HTERT RPE-1 (cell line): ENCODE measurements around the gene PIGW.

Experiments
- in situ Hi-C: fragments of 300-500 bp; cut with MboI; formaldehyde crosslinking; loops from 4 replicates; pipeline ENCODE4 v1.14.3; 2020; ENCODE audit warnings: low sequenced_read_pairs

The PIGW gene

DNA sequence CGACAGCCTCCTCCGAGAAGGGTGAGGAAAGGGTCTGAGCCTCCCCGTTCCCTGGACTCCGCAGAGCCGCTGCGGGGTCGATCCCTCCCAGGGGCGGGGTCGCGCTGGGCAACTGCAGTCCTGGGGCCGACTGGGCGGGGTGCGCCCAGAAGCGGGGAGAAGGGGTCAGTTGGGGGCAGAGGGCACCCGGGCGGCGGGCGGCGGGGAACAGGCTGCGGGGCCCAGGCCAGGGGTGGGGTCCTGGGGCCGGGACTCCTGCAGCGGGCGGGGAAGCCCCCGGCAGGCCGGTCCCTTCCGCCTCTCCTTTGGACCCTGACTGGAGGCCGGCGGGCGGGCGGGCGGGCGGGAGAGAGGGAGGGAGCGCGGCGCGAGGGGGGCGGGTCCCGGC is 10.3 kb downstream of the PIGW start:
- in situ Hi-C loops, result no loop called here

DNA sequence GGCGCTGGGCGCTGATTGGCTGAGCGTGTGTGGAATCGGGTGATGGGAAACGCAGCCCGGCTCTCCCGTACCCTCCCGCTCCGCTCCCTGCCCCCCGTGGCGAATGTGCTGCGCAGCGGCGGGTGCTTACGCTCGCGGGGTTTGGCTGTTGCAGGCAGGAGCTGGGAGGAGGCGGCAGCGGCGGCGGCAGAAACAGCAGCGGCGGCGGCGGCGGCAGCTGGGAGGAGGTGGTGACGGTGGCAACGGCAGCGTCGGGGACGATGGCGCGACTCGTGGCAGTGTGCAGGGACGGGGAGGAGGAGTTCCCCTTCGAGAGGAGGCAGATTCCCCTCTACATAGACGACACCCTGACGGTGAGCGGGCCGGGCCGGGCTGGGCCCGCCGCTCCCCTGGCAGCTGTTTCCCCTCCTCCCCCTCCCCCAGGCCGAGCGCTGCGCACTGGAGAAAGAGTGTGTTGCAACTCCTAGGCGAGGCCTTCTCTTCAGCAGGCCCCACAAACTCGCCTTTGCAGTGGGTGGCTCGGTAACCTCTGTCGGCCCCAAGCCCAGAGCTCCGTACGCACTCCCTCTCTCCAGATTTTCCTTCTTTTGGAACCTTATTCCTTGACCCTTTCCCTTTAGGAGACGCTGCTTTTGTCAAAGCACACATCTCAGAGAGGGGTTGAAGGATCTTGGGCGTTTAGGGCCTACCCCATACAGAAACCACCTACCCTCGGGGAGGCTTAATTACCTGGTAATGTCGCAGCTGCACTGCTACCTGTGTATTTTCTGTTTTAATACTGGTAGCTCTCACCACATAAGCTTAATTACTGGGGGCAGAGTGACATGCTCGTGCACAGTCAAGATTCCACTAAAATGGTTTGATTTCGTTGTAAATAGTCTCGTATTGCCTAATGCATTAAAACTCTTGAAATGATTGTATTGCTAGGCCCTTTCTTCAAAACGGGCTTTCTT is 11.0 kb downstream of the PIGW start:
- in situ Hi-C loops, result no loop called here

DNA sequence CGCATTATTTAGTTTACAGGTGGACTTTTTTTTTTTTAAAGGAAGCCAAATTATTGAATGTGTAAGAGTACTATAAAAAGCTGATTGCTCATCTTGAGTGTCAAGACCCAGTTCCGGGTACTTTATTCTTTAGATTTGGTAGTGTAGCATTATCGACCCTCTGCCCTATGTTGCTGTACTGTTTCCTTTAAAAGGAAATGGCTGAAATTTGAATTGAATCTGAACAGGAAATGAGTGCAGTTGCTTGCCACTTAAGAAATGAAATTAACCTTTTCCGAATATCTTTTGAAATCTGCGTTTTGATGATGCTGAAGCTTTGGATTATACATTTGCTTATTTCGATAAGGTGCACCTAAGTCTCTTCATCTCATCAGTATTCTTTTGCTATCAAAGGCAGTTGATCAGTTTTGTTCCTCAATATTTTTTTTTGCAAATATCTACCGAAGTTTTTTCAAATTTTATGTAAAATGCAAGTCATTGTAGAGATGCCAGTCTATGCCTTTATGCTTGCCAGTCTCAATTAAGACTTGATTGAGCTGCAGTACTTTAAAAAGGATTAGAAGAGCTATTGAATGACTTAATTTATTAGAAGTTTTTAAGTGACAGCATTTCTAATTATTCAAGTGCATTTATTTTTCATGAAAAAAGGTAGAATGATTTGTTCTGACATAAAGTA is 11.8 kb downstream of the PIGW start:
- in situ Hi-C loops, result no loop called here

DNA sequence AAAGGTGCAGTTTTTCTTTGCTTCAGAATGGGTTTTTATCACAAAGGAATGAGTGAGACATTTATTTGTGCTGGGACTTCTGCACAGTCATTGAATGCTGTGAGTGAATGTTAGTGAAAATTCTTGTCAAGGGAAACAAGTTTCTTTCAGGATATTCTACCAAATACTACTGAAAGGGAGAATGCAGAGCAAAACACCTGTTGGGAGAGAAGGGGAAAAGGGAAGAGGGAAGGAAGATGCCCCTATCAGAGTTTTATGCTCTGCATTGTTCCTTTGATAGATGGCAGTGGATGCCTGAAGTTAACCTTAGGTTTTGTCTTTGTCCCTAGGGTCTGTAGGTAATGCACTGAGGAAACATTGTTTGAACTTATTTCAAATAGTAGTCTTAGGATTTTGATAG is 13.0 kb downstream of the PIGW start:
- in situ Hi-C loops, result no loop called here

DNA sequence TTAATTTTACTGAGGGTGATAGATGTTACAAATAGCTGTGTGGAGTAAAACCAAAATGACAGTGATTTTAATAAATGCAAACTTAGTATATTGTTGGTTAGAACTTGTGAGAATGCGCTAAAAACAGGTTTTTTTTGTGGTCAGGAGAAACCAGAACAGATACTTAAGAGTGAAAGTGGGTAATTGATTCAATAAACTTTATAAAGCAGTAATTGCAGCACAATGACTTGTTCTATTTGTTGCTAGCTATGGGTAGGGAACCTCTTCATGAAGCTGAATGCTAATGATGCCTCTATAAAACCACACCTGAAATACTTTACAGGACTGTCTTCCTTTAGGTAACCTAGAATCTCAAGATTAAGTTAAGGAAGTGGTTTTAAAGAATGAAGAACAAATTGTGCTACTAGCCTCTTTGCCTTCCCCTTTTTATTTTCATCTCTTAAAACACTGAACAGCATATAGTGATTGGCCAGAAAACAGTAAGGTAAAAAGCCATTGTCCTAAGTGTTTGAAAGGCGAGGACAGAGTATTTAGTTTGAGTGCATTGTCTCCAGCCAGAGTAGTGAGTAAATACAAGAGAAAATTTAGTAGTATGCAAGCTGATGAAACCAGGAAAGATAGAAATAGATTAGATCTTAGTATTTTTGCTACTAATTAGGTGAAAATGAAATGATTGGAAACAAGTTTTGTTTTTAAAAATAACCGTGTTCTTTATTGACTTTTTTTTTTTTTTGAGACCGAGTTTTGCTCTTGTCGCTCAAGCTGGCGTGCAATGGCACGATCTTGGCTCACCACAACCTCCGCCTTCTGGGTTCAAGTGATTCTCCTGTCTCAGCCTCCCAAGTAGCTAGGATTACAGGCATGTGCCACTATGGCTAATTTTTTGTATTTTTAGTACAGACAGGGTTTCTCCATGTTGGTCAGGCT is 16.0 kb downstream of the PIGW start:
- in situ Hi-C loops, result no loop called here

DNA sequence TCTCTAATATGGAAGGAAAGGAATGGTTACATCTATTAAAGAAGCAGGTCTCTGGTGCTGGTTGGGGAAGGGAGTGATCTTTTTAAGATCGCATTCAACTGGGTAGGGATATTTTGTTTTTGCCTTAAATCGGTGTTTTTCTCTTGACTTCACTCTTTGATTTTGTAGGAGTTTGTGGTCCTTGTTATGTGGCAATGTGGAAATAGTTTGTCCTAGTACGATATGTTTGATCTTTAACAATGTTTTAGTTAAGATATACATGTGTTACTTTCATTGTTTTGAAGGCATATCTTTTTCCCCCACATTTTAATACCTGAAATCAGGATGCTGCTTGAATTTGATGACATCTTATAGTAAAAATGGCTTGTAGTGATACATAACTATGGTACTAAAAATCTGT is 18.7 kb downstream of the PIGW start:
- in situ Hi-C loops, result no loop called here

DNA sequence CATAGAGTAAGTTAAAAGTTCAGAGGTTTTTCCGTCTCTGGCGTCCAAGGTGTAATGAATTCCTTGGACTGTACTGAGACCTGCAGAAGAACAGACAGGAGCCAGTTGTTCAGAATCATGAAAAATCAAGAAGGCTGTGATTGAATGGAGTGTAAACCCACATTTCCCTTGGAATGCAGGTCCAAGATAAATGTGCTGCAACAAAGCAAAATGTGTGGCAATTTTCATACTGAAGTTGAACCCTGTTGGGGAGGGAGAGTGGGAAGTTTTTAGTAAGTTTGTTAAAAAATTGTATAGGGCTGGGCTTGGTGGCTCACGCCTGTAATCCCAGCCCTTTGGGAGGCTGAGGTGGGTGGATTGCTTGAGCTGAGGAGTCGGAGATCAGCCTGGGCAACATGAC is 31.3 kb downstream of the PIGW start:
- in situ Hi-C loops, result no loop called here

DNA sequence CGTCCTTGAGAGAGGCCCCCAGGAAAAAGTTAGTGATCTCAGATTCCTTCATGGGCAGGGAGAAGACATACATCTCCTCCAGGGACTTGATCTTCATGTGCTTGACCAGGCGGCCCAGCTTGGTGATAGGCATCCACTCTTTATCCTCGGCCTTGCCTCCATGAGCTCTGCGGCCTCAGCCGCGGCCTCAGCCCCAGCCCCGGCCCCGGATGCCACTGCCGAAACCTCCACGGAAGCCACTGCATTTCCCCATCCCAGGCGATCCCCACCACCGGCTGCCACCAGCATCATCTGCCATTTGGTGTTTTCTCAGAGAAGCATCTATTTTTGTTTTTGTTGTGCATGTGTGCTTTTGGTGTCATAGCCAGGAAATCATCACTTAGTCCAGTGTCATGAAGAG is 40.2 kb downstream of the PIGW start:
- in situ Hi-C loops, result no loop called here

DNA sequence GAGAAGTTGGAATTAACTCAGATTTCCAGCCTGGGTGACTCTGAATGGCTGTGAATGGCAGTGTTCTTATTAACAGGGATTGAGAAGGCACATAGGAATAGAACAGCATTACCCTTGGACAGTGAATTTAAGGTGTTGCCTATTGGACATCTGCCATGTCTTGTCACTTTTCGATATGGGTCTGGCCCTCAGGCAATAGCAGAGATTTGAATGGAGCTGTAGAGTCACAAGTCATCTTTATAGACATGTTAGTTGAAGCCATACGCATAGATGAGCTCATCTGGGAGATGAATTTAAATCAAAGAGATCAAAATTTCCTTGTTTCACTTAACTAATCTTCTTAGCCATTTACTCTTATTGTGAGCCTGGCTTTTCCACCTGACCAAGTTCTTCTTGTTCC is 42.0 kb downstream of the PIGW start:
- in situ Hi-C loops, result no loop called here

DNA sequence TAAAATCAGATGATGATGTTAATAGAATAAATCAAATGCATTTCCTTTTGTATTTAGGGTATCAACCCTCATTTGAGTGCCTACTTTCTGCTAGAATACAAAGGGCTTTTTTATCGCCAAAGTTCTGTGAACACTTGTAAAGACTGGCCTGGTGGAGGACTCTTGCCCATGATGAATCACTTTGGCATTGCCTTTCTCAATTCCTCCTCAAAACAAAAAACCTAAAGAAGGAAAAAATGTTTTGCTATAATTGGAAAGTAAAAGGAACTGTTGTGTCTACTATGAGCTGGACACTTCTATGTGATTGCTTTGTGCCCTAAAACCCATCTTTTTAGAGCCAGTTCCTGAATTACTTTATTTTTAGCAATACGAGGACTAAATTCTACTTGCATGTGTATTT is 43.9 kb downstream of the PIGW start:
- in situ Hi-C loops, result no loop called here

DNA sequence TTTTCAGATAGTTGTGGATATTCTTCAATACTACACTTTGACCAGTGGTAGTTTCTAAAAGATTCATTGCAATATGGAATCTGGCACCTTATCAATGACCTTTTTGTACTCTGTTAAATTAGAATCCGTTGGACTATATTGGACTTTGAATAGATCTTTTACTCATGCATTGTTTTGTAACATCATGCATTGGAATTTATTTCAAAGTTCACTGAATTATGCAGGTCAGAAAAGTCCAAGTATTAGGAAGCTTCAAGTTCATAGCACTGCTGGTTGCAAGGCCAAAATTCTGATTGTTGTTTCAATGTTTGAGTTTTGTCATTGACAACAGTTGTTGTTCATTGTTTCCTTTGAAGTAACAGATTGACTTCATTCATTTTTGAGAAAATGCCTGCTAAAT is 49.0 kb downstream of the PIGW start:
- in situ Hi-C loops, result no loop called here

DNA sequence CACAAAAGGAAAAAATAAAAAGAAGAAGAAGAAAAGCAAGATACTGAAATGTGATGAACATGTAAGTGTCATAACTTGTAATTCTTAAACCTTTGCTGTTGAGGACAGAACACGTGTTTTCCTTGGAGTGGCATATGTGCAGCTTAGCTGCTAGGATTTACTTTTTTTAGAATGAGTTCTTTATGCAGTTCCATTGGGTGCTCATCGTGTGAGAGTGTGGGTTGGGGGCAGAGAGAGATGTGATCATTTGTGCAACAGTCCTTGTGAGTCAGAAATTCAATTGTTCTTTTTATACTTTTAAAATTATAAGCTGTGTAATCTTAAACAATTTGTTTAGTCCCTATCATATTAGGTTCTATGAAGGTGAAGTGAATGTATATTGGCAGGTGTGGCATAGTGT is 51.4 kb downstream of the PIGW start:
- in situ Hi-C loops, result no loop called here
